CD4-positive, alpha-beta T cell treated with Interleukin-21 for 1 hour (primary cell): ENCODE measurements around the gene NCAPG.
"Not testable (repeated sequence)": the region's sequence is repeated elsewhere in the genome, so short reads cannot be mapped to it uniquely, and the experiment has no call there.

ENCODE experiments used
- DNase-seq: peaks from one replicate; pipeline ENCODE4 v3.0.0-alpha.2; 2020

The NCAPG gene

DNA sequence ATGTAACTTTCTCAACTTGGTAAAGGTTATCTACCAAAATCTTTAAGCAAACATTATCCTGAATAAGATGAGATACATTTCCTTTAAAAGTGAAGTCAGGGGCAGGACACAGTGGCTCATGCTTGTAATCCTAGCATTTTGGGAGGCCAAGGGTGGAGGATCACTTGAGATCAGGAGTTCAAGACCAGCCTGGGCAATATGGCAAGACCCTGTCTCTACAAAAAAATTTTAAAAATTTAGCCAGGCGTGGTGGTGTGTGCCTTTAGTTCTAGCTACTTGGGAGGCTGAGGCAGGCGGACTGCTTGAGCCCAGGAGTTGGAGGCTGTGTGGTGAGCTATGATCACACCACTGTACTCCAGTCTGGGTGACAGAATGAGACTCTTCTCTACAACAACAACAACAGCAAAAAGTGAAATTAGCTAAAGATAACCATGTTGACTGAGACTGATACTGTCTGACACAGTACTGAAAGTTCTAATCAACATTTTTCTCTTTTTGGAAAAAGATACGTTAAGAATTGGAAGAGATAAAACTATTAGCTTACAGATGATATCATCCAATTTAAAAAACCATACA is 5.1 kb upstream of the NCAPG start:
- no peak for DNase-seq

DNA sequence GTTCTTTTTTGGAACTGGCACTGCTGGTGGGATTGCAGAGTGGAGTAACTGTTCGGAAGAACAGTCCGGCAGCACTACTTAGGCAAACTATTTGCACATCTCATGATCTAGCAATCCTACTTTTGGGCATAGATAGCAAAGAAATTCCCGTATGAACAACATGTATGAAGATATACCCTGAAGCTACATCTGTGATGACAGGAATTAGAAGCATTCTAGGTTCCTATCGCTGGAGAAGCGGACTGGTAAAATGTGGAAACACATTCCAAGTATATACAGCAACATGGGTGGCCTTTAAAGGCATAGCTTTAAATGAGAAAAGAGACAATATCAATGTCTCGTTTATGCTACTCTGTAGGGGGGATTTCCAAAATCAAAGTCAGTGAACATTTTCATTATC is 3.3 kb upstream of the NCAPG start:
- no peak for DNase-seq

DNA sequence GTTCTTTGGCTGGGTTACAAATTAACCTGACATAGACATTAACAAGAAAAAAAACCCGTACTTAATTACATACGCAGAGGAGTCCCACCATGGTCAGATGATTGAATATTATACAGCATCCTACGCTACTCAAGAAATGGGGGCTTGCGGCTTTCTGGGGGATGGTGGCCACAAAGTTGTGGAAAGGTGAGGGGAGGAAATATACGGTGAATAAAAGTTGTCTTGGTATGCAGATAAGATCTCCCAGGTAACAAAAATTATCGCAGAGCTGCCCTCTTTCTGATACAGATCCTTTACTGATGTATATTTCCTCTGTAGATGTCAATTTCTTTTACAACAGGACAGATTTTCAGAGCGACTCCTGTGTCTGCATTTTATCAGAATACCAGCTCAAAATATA is 1.1 kb upstream of the NCAPG start:
- DNase-seq = peak; percentile 30

DNA sequence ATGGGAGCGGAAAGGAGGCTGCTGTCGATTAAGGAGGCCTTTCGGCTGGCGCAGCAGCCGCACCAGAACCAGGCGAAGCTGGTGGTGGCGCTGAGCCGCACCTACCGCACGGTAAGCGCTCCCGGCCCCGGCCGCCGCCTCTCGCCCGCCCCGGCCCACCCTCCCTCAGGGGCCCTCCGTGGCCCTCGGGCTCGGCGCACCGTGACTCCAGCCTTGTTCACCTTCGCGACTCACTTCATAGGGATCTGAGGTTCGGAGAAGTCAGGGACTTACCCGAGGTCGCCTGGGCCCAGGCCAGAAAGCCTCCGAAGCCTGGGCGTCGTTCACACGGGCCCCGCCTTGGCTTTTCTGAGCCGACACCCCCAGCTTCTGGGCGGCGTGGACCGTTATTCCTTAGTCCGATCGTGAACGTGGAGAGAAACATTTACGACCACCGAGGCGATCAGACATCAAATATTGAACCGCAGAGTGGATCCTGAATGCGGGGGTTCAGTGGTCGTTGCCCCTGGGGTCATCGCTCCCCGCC is 362 bp downstream of the NCAPG start:
- DNase-seq = no peak

DNA sequence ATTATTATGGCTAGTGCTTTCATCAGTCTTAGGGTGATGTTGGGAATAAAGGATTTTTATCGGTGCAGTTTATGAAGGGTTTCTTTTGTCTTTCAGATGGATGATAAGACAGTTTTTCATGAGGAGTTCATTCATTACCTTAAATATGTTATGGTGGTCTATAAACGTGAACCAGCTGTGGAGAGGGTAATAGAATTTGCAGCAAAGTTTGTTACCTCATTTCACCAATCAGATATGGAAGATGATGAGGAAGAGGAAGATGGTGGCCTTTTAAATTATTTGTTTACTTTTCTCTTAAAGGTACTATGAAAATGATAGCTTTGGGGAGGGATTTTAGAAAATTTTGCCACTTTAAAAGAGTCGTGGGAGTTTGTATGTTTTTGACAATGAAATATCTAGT is 1.3 kb downstream of the NCAPG start:
- DNase-seq = no peak

DNA sequence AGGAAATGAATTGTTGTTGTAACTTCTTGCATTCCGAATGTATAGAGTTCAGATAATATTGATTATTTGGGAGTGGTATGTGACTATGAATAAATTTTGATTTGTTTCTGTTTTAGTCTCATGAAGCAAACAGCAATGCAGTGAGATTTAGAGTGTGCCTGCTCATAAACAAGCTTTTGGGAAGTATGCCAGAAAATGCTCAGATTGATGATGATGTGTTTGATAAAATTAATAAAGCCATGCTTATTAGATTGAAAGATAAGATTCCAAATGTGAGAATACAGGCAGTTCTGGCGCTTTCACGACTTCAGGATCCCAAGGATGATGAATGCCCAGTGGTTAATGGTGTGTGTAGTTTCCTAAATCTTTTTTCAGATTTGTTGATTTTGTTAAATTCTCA is 2.0 kb downstream of the NCAPG start:
- DNase-seq = no peak

DNA sequence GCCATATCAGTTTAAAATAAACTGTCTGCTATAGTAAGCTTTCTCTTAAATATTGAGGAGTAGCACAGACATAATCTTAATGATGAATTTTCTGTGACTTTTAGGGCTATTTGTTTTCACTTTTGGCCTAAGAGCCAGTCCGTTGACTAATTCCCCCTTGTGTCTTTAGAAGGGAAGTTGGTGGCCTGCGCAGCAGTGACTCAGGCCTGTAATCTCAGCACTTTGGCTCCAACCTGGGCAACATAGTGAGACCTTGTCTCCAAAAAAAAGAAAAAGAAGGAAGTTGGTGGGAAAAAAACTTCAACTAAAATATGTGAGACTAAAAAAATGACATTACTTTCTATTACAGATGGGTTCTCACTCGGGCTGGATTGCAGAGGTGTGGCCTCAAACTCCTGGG is 3.4 kb downstream of the NCAPG start:
- DNase-seq = no peak

DNA sequence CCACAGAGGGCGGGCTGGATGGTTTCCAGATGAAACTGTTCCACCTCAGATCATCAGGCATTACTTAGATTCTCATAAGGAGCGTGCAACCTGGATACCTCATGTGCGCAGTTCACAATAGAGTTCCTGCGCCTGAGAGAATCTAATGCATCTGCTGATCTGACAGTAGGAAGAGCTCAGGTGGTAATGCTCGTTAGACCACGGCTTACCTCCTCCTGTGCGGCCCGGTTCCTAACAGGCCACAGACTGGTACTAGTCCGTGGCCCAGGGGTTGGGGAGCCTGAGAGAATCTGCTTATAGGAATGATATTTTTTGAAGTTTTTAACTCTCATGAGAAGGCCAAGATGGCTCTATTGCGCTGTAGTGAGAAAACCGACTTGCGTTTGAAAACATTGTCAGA is 5.4 kb downstream of the NCAPG start:
- DNase-seq = no peak

- DNase-seq = peak; percentile 69
Observed at GRCh38 chr4:17817027-17817426, 6.2 kb downstream of the NCAPG start.

DNA sequence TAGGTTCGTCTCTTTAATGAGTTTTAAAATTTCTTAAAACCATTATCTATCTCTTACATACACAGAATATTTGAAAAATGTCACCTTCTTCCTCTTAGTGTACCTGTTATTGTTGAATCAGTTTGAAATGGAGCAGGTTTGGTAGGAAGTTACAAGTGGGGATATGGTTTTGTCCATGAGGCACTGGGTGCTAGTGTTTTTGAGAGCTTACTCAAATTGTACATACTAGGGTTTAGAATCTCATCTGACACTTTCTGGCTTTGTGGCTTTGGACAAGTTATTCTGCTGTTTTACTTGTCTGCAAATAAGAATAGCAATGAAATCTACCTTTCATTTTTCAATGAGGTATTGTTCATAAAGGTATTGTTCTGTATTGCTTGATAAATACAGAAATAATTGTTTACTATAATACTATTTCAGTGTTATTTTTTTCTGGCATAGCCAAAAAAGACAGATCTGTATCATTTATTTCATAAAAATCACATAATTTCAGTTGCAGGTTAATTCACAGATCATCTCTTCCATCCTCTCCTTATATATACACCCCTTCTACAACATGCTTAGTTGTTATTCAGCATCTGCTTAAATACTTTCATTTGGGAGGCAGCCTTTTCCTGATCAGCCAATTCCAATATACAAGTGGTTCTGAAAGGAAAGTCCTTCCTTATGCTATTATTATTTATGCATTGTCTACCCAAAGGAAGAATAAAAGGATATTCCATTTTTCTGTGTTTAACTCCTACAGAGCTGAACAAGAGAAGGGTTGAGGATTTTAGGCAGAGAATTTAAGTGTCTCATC is 13.3 kb downstream of the NCAPG start:
- DNase-seq = no peak

DNA sequence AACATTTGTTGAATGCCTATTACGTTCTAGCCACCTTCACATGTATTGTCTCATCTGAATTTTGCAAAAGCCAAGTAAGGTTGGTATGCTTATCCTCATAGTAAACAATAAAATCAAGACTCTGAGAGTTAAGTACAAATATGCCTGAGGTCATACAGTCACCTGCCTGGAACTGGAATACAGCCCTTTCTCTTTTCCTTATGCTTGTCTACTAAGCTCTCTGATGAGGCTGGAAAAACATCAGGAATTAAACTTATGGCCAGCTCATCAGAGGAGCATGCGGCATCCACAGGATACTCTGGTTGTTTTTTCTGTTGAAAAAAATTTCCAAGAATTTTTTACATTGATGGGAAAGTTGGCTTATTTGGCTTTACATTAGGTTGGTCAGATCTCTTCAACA is 35.5 kb downstream of the NCAPG start:
- no peak for DNase-seq

DNA sequence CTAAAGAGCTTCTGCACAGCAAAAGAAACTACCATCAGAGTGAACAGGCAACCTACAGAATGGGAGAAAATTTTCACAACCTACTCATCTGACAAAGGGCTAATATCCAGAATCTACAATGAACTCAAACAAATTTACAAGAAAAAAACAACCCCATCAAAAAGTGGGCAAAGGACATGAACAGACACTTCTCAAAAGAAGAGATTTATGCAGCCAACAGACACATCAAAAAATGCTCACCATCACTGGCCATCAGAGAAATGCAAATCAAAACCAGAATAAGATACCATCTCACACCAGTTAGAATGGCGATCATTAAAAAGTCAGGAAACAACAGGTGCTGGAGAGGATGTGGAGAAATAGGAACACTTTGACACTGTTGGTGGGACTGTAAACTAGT is 39.5 kb downstream of the NCAPG start:
- not testable (repeated sequence) for DNase-seq

DNA sequence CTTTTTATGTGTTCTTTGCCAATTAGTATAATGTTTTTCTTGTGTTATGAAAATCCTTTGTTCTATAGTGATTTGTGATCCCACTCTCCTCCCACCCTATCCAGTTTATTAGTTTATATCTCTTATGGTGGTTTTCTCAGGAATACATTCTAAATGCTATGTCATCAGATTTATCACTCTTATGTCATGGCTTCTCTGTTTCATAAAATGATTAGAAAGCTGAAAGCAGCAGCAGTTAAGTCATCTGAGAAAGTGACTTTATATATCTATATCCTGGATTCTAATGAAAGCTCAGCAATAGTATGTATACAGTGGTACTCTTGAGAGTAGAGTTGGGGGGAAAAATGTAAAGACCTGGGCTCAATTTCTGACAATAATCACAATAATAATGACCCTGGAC is 41.2 kb downstream of the NCAPG start:
- DNase-seq = no peak

- no peak for DNase-seq
Observed at GRCh38 chr4:17854036-17854435, 43.3 kb downstream of the NCAPG start.

GRCh38 chr4:17859793-17860406 is 49.1 kb downstream of the NCAPG start:
- DNase-seq = no peak

- not testable (repeated sequence) for DNase-seq
Observed at GRCh38 chr4:17861906-17862305, 51.1 kb downstream of the NCAPG start.

DNA sequence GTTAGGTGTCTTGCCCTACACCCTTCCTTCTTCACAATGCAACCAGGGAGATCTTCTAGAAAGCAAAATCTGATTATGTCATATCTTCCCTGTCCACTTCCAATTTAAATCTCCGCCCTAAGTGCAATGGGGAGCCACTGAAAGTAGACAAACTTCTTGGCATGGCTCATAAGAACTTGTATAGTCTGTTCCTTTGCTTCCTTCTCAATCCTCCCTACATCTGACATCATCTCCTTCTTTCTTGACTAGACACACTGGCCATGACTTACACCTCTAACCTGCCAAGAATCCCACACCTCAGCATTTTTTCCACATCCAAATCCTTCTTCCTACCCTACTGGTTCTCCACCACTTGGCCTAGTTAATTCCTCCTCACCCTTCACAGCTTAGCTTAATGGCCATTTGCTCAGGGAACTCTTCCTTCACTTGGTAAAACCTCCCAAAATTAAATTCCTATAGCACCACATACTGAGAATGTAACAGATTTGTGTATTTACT is 55.1 kb downstream of the NCAPG start:
- DNase-seq = no peak

DNA sequence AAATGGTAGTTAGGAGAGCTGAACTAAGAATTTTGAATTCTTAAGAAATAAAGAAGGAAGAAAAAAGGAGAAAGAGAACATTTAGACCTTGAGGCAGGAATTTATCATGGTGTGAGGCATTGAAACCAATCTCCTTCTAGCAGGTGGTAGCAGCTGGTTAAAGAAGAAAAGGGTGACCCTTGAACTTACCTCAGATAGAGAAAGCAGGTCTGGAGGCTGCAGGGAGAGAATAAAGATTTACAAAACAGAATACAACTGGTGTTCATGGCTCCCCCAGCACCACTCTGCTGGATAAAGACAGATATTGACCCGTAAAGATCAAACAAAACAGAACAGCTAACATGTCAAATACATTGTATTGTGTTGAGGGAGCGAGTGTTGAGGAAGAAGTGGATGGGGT is 56.0 kb downstream of the NCAPG start:
- no peak for DNase-seq

DNA sequence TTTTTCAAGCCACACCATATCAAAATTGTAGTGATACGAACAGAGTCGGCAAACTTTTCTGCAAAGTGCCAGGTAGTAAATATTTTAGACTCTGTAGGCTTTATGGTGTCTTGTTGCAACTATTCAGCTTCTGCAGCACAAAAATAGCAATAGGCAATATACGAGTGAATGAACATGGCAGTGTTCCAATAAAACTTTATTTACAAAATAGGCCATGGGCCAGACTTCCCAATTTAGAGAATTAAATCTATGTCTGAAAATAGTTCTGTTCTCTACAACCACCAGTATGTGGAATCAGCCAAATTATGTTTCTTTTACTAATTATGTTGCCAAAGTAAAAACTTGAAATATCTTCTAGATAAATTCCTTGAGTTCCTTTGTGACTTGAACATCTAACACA is 56.5 kb downstream of the NCAPG start:
- no peak for DNase-seq

DNA sequence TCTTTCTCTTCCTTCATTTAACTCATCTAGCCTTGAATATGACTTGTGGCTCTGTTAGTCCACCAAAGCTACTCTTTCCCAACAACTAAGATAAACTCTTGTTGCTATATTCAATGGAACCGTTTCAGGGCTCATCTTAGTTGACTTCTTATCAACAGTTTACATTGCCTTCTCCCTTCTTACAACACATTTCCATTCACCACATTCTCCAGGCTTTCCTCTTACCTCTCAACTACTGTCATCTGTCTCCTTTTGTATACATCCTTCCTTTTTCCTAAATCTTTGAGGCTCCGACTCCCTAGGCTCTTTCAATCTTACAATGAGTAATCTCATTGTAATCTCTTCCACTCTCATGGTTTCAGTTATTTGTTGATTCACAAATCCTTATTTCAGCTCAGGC is 58.5 kb downstream of the NCAPG start:
- DNase-seq = no peak

DNA sequence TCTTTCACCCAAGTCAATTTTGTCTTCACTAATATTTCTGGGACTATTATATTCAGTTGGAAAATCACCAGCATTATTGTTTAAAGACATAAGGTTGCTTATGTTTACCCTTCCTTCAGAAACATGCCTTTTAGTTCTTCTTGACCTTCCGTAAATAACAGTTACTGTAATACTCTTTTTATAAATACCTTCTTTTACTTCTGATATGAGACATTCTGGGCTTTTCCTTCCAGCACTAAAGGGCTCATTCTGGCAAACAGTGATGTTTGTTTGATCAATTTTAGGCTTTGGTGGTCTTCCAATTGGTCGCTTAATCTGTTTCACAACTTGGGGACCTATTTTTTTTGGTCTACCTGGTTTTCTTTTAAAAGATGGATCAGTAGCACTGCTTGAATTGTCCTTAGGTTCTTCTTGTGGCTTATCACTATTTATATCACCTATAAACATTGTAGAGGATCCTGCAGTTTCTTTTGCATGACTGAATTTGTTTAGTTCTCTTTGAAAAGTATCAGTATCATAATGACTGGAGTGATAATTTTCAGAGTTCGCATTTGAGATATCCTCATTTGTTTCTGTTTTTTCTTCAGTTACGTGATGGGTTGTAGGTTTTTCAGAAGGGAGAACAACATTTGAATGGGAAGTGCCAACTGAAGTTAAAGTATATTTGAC is 64.8 kb downstream of the NCAPG start:
- no peak for DNase-seq

DNA sequence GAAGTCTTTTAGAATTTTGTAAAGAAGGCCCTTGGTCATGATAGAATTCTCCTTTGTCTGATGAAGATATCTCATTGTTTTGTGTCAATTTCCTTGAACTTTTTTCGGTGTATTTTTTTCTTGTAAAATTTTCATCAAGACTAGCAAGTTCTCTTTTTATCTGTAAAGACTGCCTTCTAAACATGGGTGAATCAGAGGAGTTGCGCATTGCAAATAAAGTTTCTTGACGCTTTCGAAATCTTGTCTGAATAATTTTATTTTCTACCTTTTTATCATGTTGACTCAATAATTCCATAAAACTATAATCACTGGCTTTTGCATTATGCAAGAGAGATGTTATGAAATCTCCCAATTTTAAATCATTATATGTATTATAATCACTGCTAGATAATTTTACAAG is 66.2 kb downstream of the NCAPG start:
- no peak for DNase-seq

- DNase-seq = no peak
Observed at GRCh38 chr4:17877661-17878060, 66.9 kb downstream of the NCAPG start.

- DNase-seq = no peak
Observed at GRCh38 chr4:17884063-17884462, 73.3 kb downstream of the NCAPG start.
